GM18868 (cell line): ENCODE data around the gene ARNT2.

Experiments used
- ATAC-seq: cut with Tn5 transposase; IDR thresholded peaks from one replicate; pipeline ENCODE4 v1.9.1; 2021; ENCODE audit warnings: mild to moderate bottlenecking, moderate library complexity; ENCODE audit not compliant: unreplicated experiment

The ARNT2 gene

GRCh38 chr15:80489030-80489594 lies 84.9 kb downstream of the ARNT2 start:
- no peak for ATAC-seq

- ATAC-seq, result no peak
These were observed 86.3 kb downstream of the ARNT2 start for GRCh38 chr15:80490431-80490990.

- ATAC-seq, result no peak
These were observed 87.1 kb downstream of the ARNT2 start for GRCh38 chr15:80491163-80491847.

- no peak for ATAC-seq
These were observed 88.2 kb downstream of the ARNT2 start for GRCh38 chr15:80492409-80492808.

- no peak for ATAC-seq
These were observed 88.7 kb downstream of the ARNT2 start for GRCh38 chr15:80492874-80493273.

GRCh38 chr15:80494351-80494751 lies 90.2 kb downstream of the ARNT2 start:
- ATAC-seq, result no peak

- no peak for ATAC-seq
These were observed 90.6 kb downstream of the ARNT2 start for GRCh38 chr15:80494756-80495155.

- ATAC-seq, result no peak
These were observed 91.3 kb downstream of the ARNT2 start for GRCh38 chr15:80495401-80495942.

GRCh38 chr15:80496096-80496495 lies 91.9 kb downstream of the ARNT2 start:
- ATAC-seq, result no peak

GRCh38 chr15:80497221-80497620 lies 93.0 kb downstream of the ARNT2 start:
- no peak for ATAC-seq

- ATAC-seq, result no peak
These were observed 94.5 kb downstream of the ARNT2 start for GRCh38 chr15:80498652-80499051.

GRCh38 chr15:80500021-80500420 lies 95.8 kb downstream of the ARNT2 start:
- no peak for ATAC-seq

GRCh38 chr15:80501476-80501875 lies 97.3 kb downstream of the ARNT2 start:
- no peak for ATAC-seq

GRCh38 chr15:80502782-80503181 lies 98.6 kb downstream of the ARNT2 start:
- no peak for ATAC-seq

GRCh38 chr15:80503319-80503952 lies 99.3 kb downstream of the ARNT2 start:
- no peak for ATAC-seq

GRCh38 chr15:80504931-80505330 lies 100.7 kb downstream of the ARNT2 start:
- ATAC-seq, result no peak

GRCh38 chr15:80506286-80506893 lies 102.2 kb downstream of the ARNT2 start:
- ATAC-seq, result no peak

- ATAC-seq, result no peak
These were observed 102.9 kb downstream of the ARNT2 start for GRCh38 chr15:80507131-80507530.

- no peak for ATAC-seq
These were observed 103.6 kb downstream of the ARNT2 start for GRCh38 chr15:80507638-80508316.

GRCh38 chr15:80508783-80509182 lies 104.6 kb downstream of the ARNT2 start:
- ATAC-seq, result no peak

GRCh38 chr15:80509800-80510199 lies 105.6 kb downstream of the ARNT2 start:
- ATAC-seq, result no peak
